HG03103 (cell line): Measurements from ENCODE around the gene ZCCHC4.

Experiments used
- ATAC-seq: cut with Tn5 transposase; IDR thresholded peaks from one replicate; pipeline ENCODE4 v1.9.1; 2021; ENCODE audit warnings: low read depth; ENCODE audit not compliant: unreplicated experiment

Gene ZCCHC4

GRCh38 chr4:25376754-25377571 lies 64.4 kb downstream of the ZCCHC4 start, which contains the start of gene ANAPC4:
Gene ANAPC4, plus strand, starts transcription at chr4:25377263. Its CDS starts 165 bp downstream, at chr4:25377428.
- ATAC-seq: peak; percentile 94

GRCh38 chr4:25377572-25378436 lies 65.2 kb downstream of the ZCCHC4 start:
- ATAC-seq: no peak

- no peak for ATAC-seq
Observed at GRCh38 chr4:25378437-25378743, 65.8 kb downstream of the ZCCHC4 start.

GRCh38 chr4:25379591-25379990 lies 67.0 kb downstream of the ZCCHC4 start:
- no peak for ATAC-seq

GRCh38 chr4:25383647-25384046 lies 71.1 kb downstream of the ZCCHC4 start:
- ATAC-seq: no peak

- no peak for ATAC-seq
Observed at GRCh38 chr4:25386926-25387325, 74.4 kb downstream of the ZCCHC4 start.

- no peak for ATAC-seq
Observed at GRCh38 chr4:25397305-25397704, 84.7 kb downstream of the ZCCHC4 start.

- no peak for ATAC-seq
Observed at GRCh38 chr4:25399510-25399909, 86.9 kb downstream of the ZCCHC4 start.

GRCh38 chr4:25401066-25401465 lies 88.5 kb downstream of the ZCCHC4 start:
- no peak for ATAC-seq

- ATAC-seq: no peak
Observed at GRCh38 chr4:25402521-25402920, 89.9 kb downstream of the ZCCHC4 start.

- ATAC-seq: no peak
Observed at GRCh38 chr4:25403699-25404098, 91.1 kb downstream of the ZCCHC4 start.

- no peak for ATAC-seq
Observed at GRCh38 chr4:25405453-25405852, 92.9 kb downstream of the ZCCHC4 start.

GRCh38 chr4:25406081-25406692 lies 93.6 kb downstream of the ZCCHC4 start:
- no peak for ATAC-seq

GRCh38 chr4:25410820-25411529 lies 98.4 kb downstream of the ZCCHC4 start:
- ATAC-seq: no peak

- ATAC-seq: no peak
Observed at GRCh38 chr4:25413261-25413660, 100.7 kb downstream of the ZCCHC4 start.

GRCh38 chr4:25417014-25417413 lies 104.4 kb downstream of the ZCCHC4 start:
- ATAC-seq: no peak
